Upper lobe of left lung (tissue), 6 donors: ENCODE results near the gene RAPGEF5. TPM values are rescaled to one million over a fixed set of nuclear protein-coding genes. Genes with fewer than 3 reads are reported as not detected.

Experiments
- ATAC-seq, 2 donors: fragments of 200-7000 bp; cut with Tn5 transposase; one replicate each; pipeline ENCODE4 v1.9.1; 2022; ENCODE audit warnings: mild to moderate bottlenecking in 2 of 2, moderate library complexity in 2 of 2; ENCODE audit not compliant: low FRiP score in 2 of 2
- DNase-seq, 2 donors: peaks; one replicate each; pipeline ENCODE4 v3.0.0-alpha.2; 2019 to 2020
- H3K27ac ChIP-seq, 4 donors: fragments of 200-600 bp; sonication (generic); one replicate each; pipeline ENCODE4 v1.5.1; 2016 to 2019
- H3K27me3 ChIP-seq, 4 donors: fragments of 200-600 bp; sonication (generic); one replicate each; pipeline ENCODE4 v1.5.1; 2017 to 2019
- H3K36me3 ChIP-seq, 4 donors: fragments of 200-600 bp; sonication (generic); one replicate each; pipeline ENCODE4 v1.5.1; 2016 to 2019
- H3K4me1 ChIP-seq, 4 donors: fragments of 200-600 bp; sonication (generic); one replicate each; pipeline ENCODE4 v1.5.1; 2018 to 2019
- H3K4me3 ChIP-seq, 4 donors: fragments of 200-600 bp; sonication (generic); one replicate each; pipeline ENCODE4 v1.5.1; 2017 to 2019; ENCODE audit warnings: mild to moderate bottlenecking in 2 of 4, moderate library complexity in 1 of 4
- H3K9me3 ChIP-seq, 4 donors: fragments of 200-600 bp; sonication (generic); one replicate each; pipeline ENCODE4 v1.5.1; 2018 to 2019
- EP300 ChIP-seq, 4 donors: sonication (generic); formaldehyde crosslinking; IDR thresholded peaks; one replicate each; pipeline ENCODE4 v1.5.1; 2017; ENCODE audit warnings: antibody characterized with exemption in 4 of 4, control low read depth in 2 of 4
- POLR2A ChIP-seq, 4 donors: fragments of 450-650 bp; IDR thresholded peaks; one replicate each; pipeline ENCODE4 v1.5.1; 2016 to 2017; ENCODE audit warnings: antibody characterized with exemption in 4 of 4, mild to moderate bottlenecking in 2 of 4
- POLR2AphosphoS5 ChIP-seq, 2 donors: sonication (generic); formaldehyde crosslinking; IDR thresholded peaks; one replicate each; pipeline ENCODE4 v1.5.1; 2017; ENCODE audit warnings: antibody characterized with exemption in 2 of 2
- WGBS, 2 donors: methylation state at CpG; one replicate each; pipeline ENCODE4 v1.1.5; 2017 to 2018; 5-methylcytosine and 5-hydroxymethylcytosine counted together
- total RNA-seq, 6 donors: library from RNA; depleted of rRNA in 4 of 6; stranded (reverse); fragments of >200 nt in 4 of 6; gene quantifications; one replicate each; pipeline versions ENCODE4 v1.1.0 to v1.2.1, GENCODE V29; 2016 to 2021
- TF ChIP-seq, protein P1 (sequence below), 6 experiments: fragments of 450-650 bp in 4 of 6; fragments of 200-600 bp in 2 of 6; sonication (generic) in 2 of 6; IDR thresholded peaks; one replicate each; pipeline ENCODE4 v1.5.1; 2016 to 2019; ENCODE audit warnings: antibody characterized with exemption in 6 of 6
- donor health status: DM: no; HTN: no; CAD: no; lungs with moderate emphysema.
- donor health status: DM: no; HTN: yes; CAD: no; lungs with severe emphysema.

Gene RAPGEF5
- total RNA-seq, 6 donors from 2014 or later: 68.1 to 206 (median 101) TPM

DNA sequence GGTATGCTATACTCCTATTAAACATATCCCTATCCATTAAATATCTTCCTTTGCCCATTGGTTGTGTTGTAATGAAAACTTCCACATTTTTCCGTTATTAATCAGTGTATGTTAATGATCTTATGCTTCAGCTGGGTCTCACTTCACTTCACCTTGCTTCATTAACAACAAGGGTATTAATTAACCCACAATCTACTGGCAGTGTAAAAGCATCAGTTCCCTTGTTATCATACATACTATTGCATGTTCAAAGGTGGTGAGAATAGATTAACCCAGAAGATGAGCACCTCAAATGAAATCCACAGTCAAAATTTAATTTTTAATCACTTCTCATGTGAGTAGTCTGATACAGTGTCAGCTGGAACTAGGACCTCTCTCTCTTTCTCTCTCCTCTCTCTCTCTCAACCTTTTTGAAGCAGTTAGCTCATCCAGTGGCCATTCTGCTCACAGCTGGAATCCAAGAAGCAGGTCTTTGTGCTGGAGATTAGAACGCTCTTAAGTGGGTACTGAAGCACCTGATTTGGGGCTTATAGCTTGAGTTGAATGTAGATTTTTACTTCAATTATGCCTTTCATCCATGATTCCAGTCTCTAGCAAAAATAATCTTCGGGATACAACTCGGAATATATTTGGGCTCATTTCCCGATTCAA, 172.3 kb downstream of the RAPGEF5 start:
- Histone ChIP-seq H3K36me3 (peaks cover 0 to 63% (median 10%) of the 10 kb centered on the region in 4 donors), H3K4me1 (no peaks in the 10 kb centered on the region), H3K27ac (no peak overlapping the region), H3K4me3 (no peak overlapping the region), H3K9me3 (no peaks in the 10 kb centered on the region), H3K27me3 (no peaks in the 10 kb centered on the region)
- DNase-seq (no peak), ATAC-seq (no peak)
- no peak for TF ChIP-seq EP300 (IDR thresholded peaks at IDR 0.05)
- no peak for TF ChIP-seq POLR2A (IDR thresholded peaks at IDR 0.05)
- TF ChIP-seq POLR2AphosphoS5 (IDR thresholded peaks at IDR 0.05): no peak
- TF ChIP-seq, protein P1, sequence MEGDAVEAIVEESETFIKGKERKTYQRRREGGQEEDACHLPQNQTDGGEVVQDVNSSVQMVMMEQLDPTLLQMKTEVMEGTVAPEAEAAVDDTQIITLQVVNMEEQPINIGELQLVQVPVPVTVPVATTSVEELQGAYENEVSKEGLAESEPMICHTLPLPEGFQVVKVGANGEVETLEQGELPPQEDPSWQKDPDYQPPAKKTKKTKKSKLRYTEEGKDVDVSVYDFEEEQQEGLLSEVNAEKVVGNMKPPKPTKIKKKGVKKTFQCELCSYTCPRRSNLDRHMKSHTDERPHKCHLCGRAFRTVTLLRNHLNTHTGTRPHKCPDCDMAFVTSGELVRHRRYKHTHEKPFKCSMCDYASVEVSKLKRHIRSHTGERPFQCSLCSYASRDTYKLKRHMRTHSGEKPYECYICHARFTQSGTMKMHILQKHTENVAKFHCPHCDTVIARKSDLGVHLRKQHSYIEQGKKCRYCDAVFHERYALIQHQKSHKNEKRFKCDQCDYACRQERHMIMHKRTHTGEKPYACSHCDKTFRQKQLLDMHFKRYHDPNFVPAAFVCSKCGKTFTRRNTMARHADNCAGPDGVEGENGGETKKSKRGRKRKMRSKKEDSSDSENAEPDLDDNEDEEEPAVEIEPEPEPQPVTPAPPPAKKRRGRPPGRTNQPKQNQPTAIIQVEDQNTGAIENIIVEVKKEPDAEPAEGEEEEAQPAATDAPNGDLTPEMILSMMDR (IDR thresholded peaks at IDR 0.05): no peak
- 91 to 93% methylated on average over 5 of the region's 5 CpGs for WGBS, 2 donors

DNA sequence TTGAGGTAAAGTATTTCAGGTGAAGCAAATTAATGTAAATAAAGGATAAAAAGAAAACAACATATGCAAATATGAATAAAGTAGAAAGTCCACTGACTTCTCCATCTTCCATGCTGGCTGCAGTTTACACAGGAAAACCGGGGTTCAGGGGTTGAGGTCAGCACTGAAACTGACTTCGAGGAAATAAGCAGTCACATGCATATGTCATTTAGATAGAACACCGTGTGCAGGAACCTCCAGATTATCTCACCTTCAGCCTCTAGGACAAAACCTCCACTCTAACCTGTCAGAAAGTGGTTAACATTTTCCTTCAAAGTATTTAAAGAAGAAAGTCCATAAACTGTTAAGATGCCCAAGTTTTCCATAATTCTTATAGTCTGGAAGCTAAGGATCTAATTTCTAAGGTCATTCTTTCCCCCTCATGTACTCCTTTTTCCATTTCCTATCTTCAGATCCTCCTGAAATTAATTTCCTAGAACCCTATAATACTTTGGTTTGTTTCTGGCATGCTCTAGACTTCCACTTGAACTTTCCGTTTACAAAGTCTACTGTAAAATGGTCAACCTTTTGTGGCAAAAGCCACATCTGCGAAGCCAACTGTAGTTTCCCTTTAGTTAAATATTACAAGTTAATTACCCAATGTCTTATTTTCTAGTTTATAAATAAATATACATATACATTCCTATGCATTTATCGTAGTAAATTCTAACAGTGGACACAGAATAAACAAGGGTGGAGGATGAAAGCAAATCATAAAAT, 173.3 kb downstream of the RAPGEF5 start:
- Histone ChIP-seq H3K27ac (no peak overlapping the region), H3K27me3 (no peaks in the 10 kb centered on the region), H3K4me3 (no peak overlapping the region), H3K9me3 (no peaks in the 10 kb centered on the region), H3K4me1 (no peaks in the 10 kb centered on the region), H3K36me3 (peaks cover 0 to 58% (median 10%) of the 10 kb centered on the region in 4 donors)
- ATAC-seq: no peak
- TF ChIP-seq POLR2AphosphoS5 (IDR thresholded peaks at IDR 0.05) (no peak), POLR2A (IDR thresholded peaks at IDR 0.05) (no peak), EP300 (IDR thresholded peaks at IDR 0.05) (no peak)
- TF ChIP-seq, protein P1 (IDR thresholded peaks at IDR 0.05): no peak
- 75 to 79% methylated on average over 6 of the region's 6 CpGs for WGBS, 2 donors
- DNase-seq: no peak

DNA sequence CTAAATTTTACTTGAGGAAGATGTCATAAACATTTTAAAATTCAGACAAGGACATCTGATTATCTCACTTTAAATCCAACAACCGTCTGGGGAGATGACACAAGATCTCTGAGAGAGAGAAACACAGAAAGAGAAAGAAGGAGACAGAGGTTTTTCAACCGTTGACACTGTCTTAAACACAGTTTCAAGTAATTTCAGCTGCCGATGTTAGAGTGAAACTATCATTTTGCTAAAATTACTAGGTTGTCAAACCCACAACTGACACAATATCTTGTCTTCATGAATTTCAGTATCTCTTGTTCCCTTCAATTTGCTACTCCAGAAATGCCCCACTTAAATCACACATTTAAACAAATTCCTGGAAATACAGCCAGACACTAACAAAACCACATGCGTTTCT, 174.8 kb downstream of the RAPGEF5 start:
- DNase-seq (no peak), ATAC-seq (no peak)
- Histone ChIP-seq H3K9me3 (no peaks in the 10 kb centered on the region), H3K4me3 (no peak overlapping the region), H3K4me1 (peaks cover 0 to 4% (median 0%) of the 10 kb centered on the region in 4 donors), H3K36me3 (peaks cover 0 to 59% (median 4%) of the 10 kb centered on the region in 4 donors), H3K27me3 (no peaks in the 10 kb centered on the region), H3K27ac (no peak overlapping the region)
- 83 to 88% methylated on average over 4 of the region's 4 CpGs for WGBS, 2 donors
- TF ChIP-seq EP300 (IDR thresholded peaks at IDR 0.05) (no peak), POLR2A (IDR thresholded peaks at IDR 0.05) (no peak), POLR2AphosphoS5 (IDR thresholded peaks at IDR 0.05) (no peak)
- TF ChIP-seq, protein P1 (IDR thresholded peaks at IDR 0.05): no peak

DNA sequence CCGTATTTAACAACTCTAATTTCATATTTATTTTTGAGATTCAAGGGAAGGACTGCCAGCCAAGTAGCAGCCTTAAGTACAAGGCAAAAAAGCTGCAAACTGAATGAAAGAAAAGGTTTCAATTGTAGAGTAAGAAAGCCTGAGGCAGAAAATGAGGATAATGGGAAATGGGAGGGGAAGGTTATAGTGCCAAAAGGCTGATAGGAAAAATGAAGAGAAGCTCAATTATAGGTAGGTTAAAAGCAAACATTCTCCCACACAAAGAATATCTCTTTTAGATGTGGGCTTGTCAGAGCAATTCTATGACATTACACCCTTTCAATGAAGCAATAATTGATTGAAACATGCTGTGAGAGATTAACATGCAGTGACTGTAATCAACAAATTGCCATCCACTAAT, 175.3 kb downstream of the RAPGEF5 start:
- no peak for DNase-seq
- Histone ChIP-seq H3K27ac (no peak overlapping the region), H3K4me1 (peaks cover 0 to 4% (median 0%) of the 10 kb centered on the region in 4 donors), H3K4me3 (no peak overlapping the region), H3K36me3 (peaks cover 0 to 59% (median 2%) of the 10 kb centered on the region in 4 donors), H3K9me3 (no peaks in the 10 kb centered on the region), H3K27me3 (no peaks in the 10 kb centered on the region)
- no peak for TF ChIP-seq POLR2AphosphoS5 (IDR thresholded peaks at IDR 0.05)
- TF ChIP-seq POLR2A (IDR thresholded peaks at IDR 0.05): no peak
- TF ChIP-seq, protein P1 (IDR thresholded peaks at IDR 0.05): no peak
- TF ChIP-seq EP300 (IDR thresholded peaks at IDR 0.05): no peak
- no peak for ATAC-seq
- 84 to 96% methylated on average over 1 of the region's 1 CpG for WGBS, 2 donors
